GM23338 (cell line): ENCODE measurements around the gene KCNAB2.

Experiments
- CREB1 ChIP-seq: fragments of 250-450 bp; sonication (Bioruptor Pico); IDR thresholded peaks from 2 replicates; pipeline ENCODE4 v1.5.0; 2020; ENCODE audit warnings: low read depth, mild to moderate bottlenecking, moderate library complexity
- CTCF ChIP-seq, 2 experiments: fragments of 200-600 bp in 1 of 2; sonication (generic) in 1 of 2; conservative IDR thresholded peaks; 2 replicates each; pipeline versions ENCODE4 v1.5.1 to v1.6.1; 2016 to 2017; ENCODE audit warnings: antibody characterized with exemption in 2 of 2, low read depth in 2 of 2, mild to moderate bottlenecking in 2 of 2, moderate library complexity in 1 of 2
- EZH2 ChIP-seq: fragments of 200-600 bp; sonication (generic); IDR thresholded peaks from one replicate; pipeline ENCODE4 v1.8.0; 2017; ENCODE audit warnings: antibody characterized with exemption, mild to moderate bottlenecking, low read depth; ENCODE audit not compliant: unreplicated experiment
- POLR2AphosphoS5 ChIP-seq: IDR thresholded peaks from 2 replicates; pipeline ENCODE4 v1.6.1; 2016; ENCODE audit warnings: antibody characterized with exemption, low read depth
- TF ChIP-seq, protein P1 (sequence below): IDR thresholded peaks from one replicate; pipeline ENCODE4 v1.6.1; 2018; ENCODE audit warnings: antibody characterized with exemption; ENCODE audit not compliant: unreplicated experiment

- TF ChIP-seq CTCF (conservative IDR thresholded peaks at IDR 0.05; ENCODE audit: low read depth in 2 of 2) (no peak), POLR2AphosphoS5 (no peak), EZH2 (no peak), CREB1 (CRISPR knock-in tag) (no peak)
- TF ChIP-seq, protein P1, sequence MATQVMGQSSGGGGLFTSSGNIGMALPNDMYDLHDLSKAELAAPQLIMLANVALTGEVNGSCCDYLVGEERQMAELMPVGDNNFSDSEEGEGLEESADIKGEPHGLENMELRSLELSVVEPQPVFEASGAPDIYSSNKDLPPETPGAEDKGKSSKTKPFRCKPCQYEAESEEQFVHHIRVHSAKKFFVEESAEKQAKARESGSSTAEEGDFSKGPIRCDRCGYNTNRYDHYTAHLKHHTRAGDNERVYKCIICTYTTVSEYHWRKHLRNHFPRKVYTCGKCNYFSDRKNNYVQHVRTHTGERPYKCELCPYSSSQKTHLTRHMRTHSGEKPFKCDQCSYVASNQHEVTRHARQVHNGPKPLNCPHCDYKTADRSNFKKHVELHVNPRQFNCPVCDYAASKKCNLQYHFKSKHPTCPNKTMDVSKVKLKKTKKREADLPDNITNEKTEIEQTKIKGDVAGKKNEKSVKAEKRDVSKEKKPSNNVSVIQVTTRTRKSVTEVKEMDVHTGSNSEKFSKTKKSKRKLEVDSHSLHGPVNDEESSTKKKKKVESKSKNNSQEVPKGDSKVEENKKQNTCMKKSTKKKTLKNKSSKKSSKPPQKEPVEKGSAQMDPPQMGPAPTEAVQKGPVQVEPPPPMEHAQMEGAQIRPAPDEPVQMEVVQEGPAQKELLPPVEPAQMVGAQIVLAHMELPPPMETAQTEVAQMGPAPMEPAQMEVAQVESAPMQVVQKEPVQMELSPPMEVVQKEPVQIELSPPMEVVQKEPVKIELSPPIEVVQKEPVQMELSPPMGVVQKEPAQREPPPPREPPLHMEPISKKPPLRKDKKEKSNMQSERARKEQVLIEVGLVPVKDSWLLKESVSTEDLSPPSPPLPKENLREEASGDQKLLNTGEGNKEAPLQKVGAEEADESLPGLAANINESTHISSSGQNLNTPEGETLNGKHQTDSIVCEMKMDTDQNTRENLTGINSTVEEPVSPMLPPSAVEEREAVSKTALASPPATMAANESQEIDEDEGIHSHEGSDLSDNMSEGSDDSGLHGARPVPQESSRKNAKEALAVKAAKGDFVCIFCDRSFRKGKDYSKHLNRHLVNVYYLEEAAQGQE, result no peak
Measured at GRCh38 chr1:6013491-6013890, 32.2 kb upstream of the KCNAB2 start.
